ENCODE results near the gene CXCR5.

DNA sequence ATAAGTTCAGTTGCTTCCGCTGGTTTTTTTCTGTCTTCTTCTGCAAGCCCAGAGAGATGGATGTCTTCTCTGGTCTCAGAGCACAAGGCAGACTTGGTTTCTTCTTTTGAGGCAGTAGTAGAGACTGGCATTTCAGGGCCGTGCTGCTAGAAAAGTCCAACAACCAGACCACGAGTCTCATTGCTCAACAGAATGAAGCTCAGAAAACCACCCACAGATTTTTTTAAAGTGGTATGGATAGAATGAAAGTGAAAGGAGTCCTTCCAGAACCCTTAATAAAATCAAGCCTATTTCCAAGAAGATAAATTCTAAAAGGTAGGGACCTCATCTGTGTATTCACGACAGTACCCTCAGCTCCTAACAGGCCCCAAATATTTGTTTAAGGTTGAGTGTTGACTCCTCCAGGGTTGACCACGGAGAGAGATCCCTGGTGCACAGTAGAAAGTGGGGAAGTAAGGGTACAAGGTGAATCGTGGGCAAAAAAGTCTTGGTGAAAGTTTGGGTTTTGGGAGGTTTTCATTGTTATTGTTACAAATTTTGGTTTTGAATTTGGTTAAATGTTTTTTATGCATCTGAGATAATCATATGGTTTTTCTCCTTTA lies 49.2 kb upstream of the CXCR5 start:
- no peak for TF ChIP-seq POLR2AphosphoS5 (IDR thresholded peaks at IDR 0.05; ENCODE audit: borderline replicate concordance, low read depth, low read length)
- no peak for TF ChIP-seq FOXP2 (optimal IDR thresholded peaks at IDR 0.05; ENCODE audit: control extremely low read depth, extremely low read length, insufficient read depth)
